ENCODE data around the gene MTR. TPM values are rescaled to one million over a fixed set of nuclear protein-coding genes. Genes with fewer than 3 reads are reported as not detected.

Gene MTR
- total and polyA plus RNA-seq, 7 donors: 6.8 to 66.2 (median 51.3) TPM

GRCh38 chr1:236845830-236846229 is 50.7 kb downstream of the MTR start:
- Histone ChIP-seq H3K4me1 (no peaks in the 10 kb centered on the region), H3K27ac (no peak overlapping the region), H3K36me3 (ENCODE audit: insufficient read depth in 1 of 2, low read depth in 1 of 2) (peaks cover 0 to 53% of the 10 kb centered on the region in 2 donors), H3K9me3 (no peaks in the 10 kb centered on the region), H3K27me3 (ENCODE audit: insufficient read depth in 3 of 3, low read length in 2 of 3) (no peaks in the 10 kb centered on the region), H3K4me3 (no peak overlapping the region)
- no peak for TF ChIP-seq CTCF (IDR thresholded peaks at IDR 0.05)
- intact Hi-C loops (cut with DNase I): no loop called here
- 87 to 95% (median 93%) methylated on average over 2 of the region's 2 CpGs for WGBS, 3 donors
- no peak for DNase-seq
- no peak for ATAC-seq

GRCh38 chr1:236848274-236848923 is 53.3 kb downstream of the MTR start:
- no peaks in the 10 kb centered on the region for H3K9me3 ChIP-seq
- ATAC-seq (no peak), DNase-seq (no peak)
- intact Hi-C loops (cut with DNase I): no loop called here
- 72 to 98% (median 95%) methylated on average over 4 of the region's 4 CpGs for WGBS, 3 donors
- H3K4me3 ChIP-seq: no peak overlapping the region
- no peaks in the 10 kb centered on the region for H3K27me3 ChIP-seq (ENCODE audit: insufficient read depth in 3 of 3, low read length in 2 of 3)
- peaks cover 7 to 63% of the 10 kb centered on the region in 2 donors for H3K36me3 ChIP-seq (ENCODE audit: insufficient read depth in 1 of 2, low read depth in 1 of 2)
- TF ChIP-seq CTCF (IDR thresholded peaks at IDR 0.05): no peak
- no peaks in the 10 kb centered on the region for H3K4me1 ChIP-seq
- no peak overlapping the region for H3K27ac ChIP-seq

GRCh38 chr1:236850077-236850979 is 55.2 kb downstream of the MTR start:
- no peak for ATAC-seq
- no peak overlapping the region for H3K4me3 ChIP-seq
- intact Hi-C loops (cut with DNase I): loop anchor here in 1 of 2 donors (10.0 kb wide), 1 partner anchor 286 kb away; no protein-coding TSS in a partner anchor
- no peak overlapping the region for H3K27ac ChIP-seq
- H3K9me3 ChIP-seq: no peaks in the 10 kb centered on the region
- H3K36me3 ChIP-seq (ENCODE audit: insufficient read depth in 1 of 2, low read depth in 1 of 2): peaks cover 7 to 77% of the 10 kb centered on the region in 2 donors
- no peak for TF ChIP-seq CTCF (IDR thresholded peaks at IDR 0.05)
- H3K4me1 ChIP-seq: no peaks in the 10 kb centered on the region
- no peak for DNase-seq
- 76 to 87% (median 80%) methylated on average over 8 of the region's 8 CpGs for WGBS, 3 donors
- H3K27me3 ChIP-seq (ENCODE audit: insufficient read depth in 3 of 3, low read length in 2 of 3): no peaks in the 10 kb centered on the region

- intact Hi-C loops (cut with DNase I): loop anchor here in 1 of 2 donors (10.0 kb wide), 1 partner anchor 287 kb away; no protein-coding TSS in a partner anchor
- TF ChIP-seq CTCF (IDR thresholded peaks at IDR 0.05): no peak
- no peak for ATAC-seq
- H3K27ac ChIP-seq: no peak overlapping the region
- no peak for DNase-seq
- H3K27me3 ChIP-seq (ENCODE audit: insufficient read depth in 3 of 3, low read length in 2 of 3): no peaks in the 10 kb centered on the region
- no peaks in the 10 kb centered on the region for H3K9me3 ChIP-seq
- H3K4me1 ChIP-seq: no peaks in the 10 kb centered on the region
- peaks cover 7 to 93% of the 10 kb centered on the region in 2 donors for H3K36me3 ChIP-seq (ENCODE audit: insufficient read depth in 1 of 2, low read depth in 1 of 2)
- no peak overlapping the region for H3K4me3 ChIP-seq
- WGBS, 3 donors: 86 to 96% (median 92%) methylated on average over 3 of the region's 3 CpGs
These were observed 56.8 kb downstream of the MTR start for GRCh38 chr1:236851871-236852270.
